Right lobe of liver (tissue), 6 donors: ENCODE results near the gene CEACAM8. TPM values are rescaled to one million over a fixed set of nuclear protein-coding genes. Genes with fewer than 3 reads are reported as not detected.

ENCODE experiments used
- ATAC-seq, 4 donors: fragments of 200-7000 bp; cut with Tn5 transposase; one replicate each; pipeline ENCODE4 v1.9.1; 2020; ENCODE audit warnings: mild to moderate bottlenecking in 4 of 4, moderate library complexity in 4 of 4
- DNase-seq, 3 donors: peaks; one replicate each; pipeline ENCODE4 v3.0.0-alpha.2; 2020
- H3K27ac ChIP-seq, 3 donors: fragments of 200-600 bp; one replicate each; pipeline ENCODE4 v1.8.0; 2022
- H3K27me3 ChIP-seq, 2 donors: fragments of 200-600 bp; one replicate each; pipeline ENCODE4 v1.8.0; 2022
- H3K36me3 ChIP-seq, 4 donors: fragments of 200-600 bp; sonication (generic) in 1 of 4; one replicate each; pipeline versions ENCODE4 v1.5.1 to v1.8.0; 2017 to 2022; ENCODE audit warnings: control low read depth in 1 of 4
- H3K4me1 ChIP-seq, 4 donors: fragments of 200-600 bp; sonication (generic) in 1 of 4; one replicate each; pipeline versions ENCODE4 v1.5.1 to v1.8.0; 2017 to 2022; ENCODE audit warnings: control low read depth in 1 of 4
- H3K4me3 ChIP-seq, 3 donors: fragments of 200-600 bp; one replicate each; pipeline ENCODE4 v1.8.0; 2022
- H3K9me3 ChIP-seq, 4 donors: fragments of 200-600 bp; sonication (generic) in 1 of 4; one replicate each; pipeline versions ENCODE4 v1.5.1 to v1.8.0; 2017 to 2022; ENCODE audit warnings: control low read depth in 1 of 4
- POLR2A ChIP-seq: fragments of 450-650 bp; IDR thresholded peaks from one replicate; pipeline ENCODE4 v1.6.1; 2017; ENCODE audit warnings: antibody characterized with exemption, mild to moderate bottlenecking
- WGBS: methylation state at CpG from one replicate; pipeline ENCODE4 v1.1.6; 2018; ENCODE audit warnings: low coverage, low lambda C conversion rate; ENCODE audit not compliant: insufficient coverage; ENCODE audit errors: missing lambda C conversion rate; 5-methylcytosine and 5-hydroxymethylcytosine counted together
- intact Hi-C, 2 donors: fragments of 100-400 bp; cut with DNase I; formaldehyde crosslinking; loops; one replicate each; pipeline versions ENCODE4 v1.11.2 to v1.14.1; 2022
- total RNA-seq, 6 experiments: library from RNA; depleted of rRNA in 2 of 6; stranded (reverse); fragments of >200 nt in 2 of 6; fragmentation: NEBNext Ultra II Directional in 3 of 6; extraction: Animal tissue kit (Norgen Biotek cat#: 25700) in 3 of 6; gene quantifications; one replicate each; pipeline versions ENCODE4 v1.1.0 to v1.2.4, GENCODE V29; 2016 to 2023
- TF ChIP-seq, protein P1 (sequence below), 4 donors: fragments of 200-600 bp in 3 of 4; fragments of 450-650 bp in 1 of 4; IDR thresholded peaks; one replicate each; pipeline versions ENCODE4 v1.5.1 to v1.8.0; 2016 to 2022; ENCODE audit warnings: antibody characterized with exemption in 4 of 4, mild to moderate bottlenecking in 2 of 4
- donor health status: DM: no; HTN: yes; CAD: no.
- donor health status: DM: no; HTN: no; CAD: no.
- donor health status: DM: no; HTN: no; CAD: no.
- donor health status: DM: no; HTN: yes; CAD: no.
- donor health status: DM: no; HTN: yes; CAD: no.

CEACAM8 gene
- total RNA-seq, 6 experiments from 2014 or later: 0.42 to 0.68 (median 0.66) TPM; not detected in 3

DNA sequence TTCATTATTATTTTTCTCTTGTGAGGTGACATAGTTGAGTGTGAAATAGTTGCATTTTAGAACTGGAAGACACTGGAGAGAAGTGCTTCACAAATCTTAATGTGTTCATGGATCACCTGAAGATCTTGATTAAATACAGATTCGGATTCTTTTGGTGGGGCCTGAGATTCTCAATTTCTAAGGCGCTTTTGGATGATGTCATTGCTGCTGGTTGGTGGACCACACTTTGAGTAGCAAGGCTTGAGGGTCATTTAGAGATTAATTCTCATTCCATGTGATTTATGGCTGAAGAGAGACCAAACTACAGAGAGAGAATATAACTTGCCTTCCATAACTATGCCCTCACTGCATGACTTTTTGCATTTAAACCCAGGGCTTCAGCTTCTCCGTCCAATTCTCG is 27.2 kb downstream of the CEACAM8 start:
- ATAC-seq (no peak), DNase-seq (no peak)
- intact Hi-C loops: no loop called here
- Histone ChIP-seq H3K9me3 (no peaks in the 10 kb centered on the region), H3K36me3 (no peaks in the 10 kb centered on the region), H3K27ac (no peak overlapping the region), H3K27me3 (no peaks in the 10 kb centered on the region), H3K4me1 (no peaks in the 10 kb centered on the region), H3K4me3 (no peak overlapping the region)
- 58% methylated on average over 4 of the region's 4 CpGs for WGBS
- TF ChIP-seq, protein P1, sequence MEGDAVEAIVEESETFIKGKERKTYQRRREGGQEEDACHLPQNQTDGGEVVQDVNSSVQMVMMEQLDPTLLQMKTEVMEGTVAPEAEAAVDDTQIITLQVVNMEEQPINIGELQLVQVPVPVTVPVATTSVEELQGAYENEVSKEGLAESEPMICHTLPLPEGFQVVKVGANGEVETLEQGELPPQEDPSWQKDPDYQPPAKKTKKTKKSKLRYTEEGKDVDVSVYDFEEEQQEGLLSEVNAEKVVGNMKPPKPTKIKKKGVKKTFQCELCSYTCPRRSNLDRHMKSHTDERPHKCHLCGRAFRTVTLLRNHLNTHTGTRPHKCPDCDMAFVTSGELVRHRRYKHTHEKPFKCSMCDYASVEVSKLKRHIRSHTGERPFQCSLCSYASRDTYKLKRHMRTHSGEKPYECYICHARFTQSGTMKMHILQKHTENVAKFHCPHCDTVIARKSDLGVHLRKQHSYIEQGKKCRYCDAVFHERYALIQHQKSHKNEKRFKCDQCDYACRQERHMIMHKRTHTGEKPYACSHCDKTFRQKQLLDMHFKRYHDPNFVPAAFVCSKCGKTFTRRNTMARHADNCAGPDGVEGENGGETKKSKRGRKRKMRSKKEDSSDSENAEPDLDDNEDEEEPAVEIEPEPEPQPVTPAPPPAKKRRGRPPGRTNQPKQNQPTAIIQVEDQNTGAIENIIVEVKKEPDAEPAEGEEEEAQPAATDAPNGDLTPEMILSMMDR (IDR thresholded peaks at IDR 0.05): no peak
- TF ChIP-seq POLR2A: no peak

DNA sequence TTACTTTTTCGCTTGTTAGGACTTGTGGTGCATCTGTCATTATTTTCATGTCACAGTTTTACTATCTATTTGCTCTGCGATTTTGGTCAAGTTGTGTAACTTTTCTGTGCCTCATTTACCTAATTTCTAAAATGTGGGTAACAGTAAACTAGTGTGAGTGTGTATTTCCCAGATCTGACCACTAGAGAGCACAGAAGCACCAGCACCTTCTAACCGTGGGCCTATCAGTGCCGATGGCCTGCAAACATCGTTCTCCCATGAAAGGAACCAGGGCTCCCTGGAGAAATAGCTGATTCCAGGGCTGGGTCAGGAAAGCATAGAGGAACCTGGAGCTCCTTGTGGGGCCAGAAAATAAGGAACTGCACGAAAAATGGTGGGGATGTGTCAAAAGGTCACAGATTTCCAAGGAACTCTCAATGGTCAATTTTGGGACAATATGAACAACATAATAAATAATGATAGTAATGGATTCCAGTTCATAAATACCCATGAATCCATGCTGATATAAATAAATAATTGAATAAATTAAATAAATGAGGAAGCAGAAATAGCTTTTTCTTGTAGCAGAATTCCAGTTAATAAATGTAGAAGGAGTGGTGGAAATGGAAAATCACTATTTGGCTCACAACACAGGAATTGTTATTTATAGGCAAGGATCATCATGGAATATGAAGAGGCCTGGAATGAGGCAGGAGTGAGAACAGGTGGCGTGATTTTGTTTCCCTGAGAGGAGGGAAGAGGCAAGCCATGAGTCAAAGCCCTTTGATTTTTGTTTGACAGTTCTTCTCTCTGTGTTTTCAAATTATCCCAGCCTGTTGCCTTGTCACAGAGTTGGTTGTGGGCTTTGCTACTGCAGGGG is 31.1 kb downstream of the CEACAM8 start:
- H3K36me3 ChIP-seq: no peaks in the 10 kb centered on the region
- intact Hi-C loops: no loop called here
- no peak overlapping the region for H3K27ac ChIP-seq
- DNase-seq: no peak
- no peak for TF ChIP-seq POLR2A
- TF ChIP-seq, protein P1 (IDR thresholded peaks at IDR 0.05): peak; percentile 59 to 65 (median 64)
- no peaks in the 10 kb centered on the region for H3K27me3 ChIP-seq
- WGBS: 8% methylated on average over 7 of the region's 7 CpGs
- no peaks in the 10 kb centered on the region for H3K4me1 ChIP-seq
- ATAC-seq: peak; percentile 85 to 88 (median 88)
- H3K9me3 ChIP-seq: no peaks in the 10 kb centered on the region
- no peak overlapping the region for H3K4me3 ChIP-seq

DNA sequence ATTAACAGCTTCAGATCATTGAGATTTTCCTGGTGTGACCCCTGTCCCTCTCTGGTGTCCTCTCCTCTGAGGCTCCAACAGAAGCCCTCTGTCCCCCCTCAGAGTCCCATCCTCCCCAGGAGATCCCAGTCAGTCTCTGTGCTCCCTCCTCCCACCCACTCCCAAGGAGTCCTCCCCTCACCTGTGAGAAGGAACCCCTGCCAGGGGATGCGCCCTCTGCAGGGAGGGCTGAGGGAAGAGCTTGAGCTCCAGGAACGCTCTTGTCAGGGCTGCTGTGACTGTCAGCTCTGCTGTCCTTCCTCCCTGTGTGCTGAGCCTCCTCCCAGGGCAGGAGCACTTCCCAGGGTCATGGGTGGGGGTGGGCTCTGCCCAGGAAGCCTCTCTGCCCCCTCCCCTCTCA is 33.2 kb downstream of the CEACAM8 start:
- TF ChIP-seq, protein P1 (IDR thresholded peaks at IDR 0.05): no peak
- no peak for TF ChIP-seq POLR2A
- no peaks in the 10 kb centered on the region for H3K27me3 ChIP-seq
- H3K9me3 ChIP-seq: no peaks in the 10 kb centered on the region
- no CpG with 5 or more reads among the region's 2 CpGs for WGBS
- intact Hi-C loops: no loop called here
- no peak overlapping the region for H3K4me3 ChIP-seq
- H3K4me1 ChIP-seq: no peaks in the 10 kb centered on the region
- DNase-seq (no peak), ATAC-seq (peak in 1 of 4 donors; percentile 39)
- H3K27ac ChIP-seq: no peak overlapping the region
- no peaks in the 10 kb centered on the region for H3K36me3 ChIP-seq

DNA sequence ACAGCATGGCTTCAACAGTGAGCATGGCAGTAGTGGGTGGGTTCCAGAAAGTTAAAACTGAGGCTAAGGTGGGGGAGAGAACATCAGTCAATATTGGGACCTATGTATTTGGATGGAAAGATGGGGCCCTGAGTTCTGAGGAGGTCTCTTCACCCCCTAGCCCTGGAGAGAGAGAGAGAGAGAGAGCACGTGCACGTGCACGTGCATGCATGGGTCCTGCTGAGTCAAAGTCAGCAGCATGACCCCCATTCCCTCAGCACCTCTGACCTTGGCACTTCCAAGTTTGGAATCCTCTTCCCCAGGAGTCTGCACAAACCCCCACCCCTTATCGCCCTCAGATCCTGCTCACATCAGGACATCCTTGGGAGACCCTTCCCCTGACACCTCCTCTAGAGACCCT is 34.0 kb downstream of the CEACAM8 start:
- no peak overlapping the region for H3K27ac ChIP-seq
- no peaks in the 10 kb centered on the region for H3K36me3 ChIP-seq
- H3K4me1 ChIP-seq: no peaks in the 10 kb centered on the region
- DNase-seq: no peak
- 72% methylated on average over 3 of the region's 4 CpGs for WGBS
- intact Hi-C loops: no loop called here
- no peaks in the 10 kb centered on the region for H3K27me3 ChIP-seq
- no peak overlapping the region for H3K4me3 ChIP-seq
- ATAC-seq: no peak
- TF ChIP-seq POLR2A: no peak
- TF ChIP-seq, protein P1 (IDR thresholded peaks at IDR 0.05): no peak
- no peaks in the 10 kb centered on the region for H3K9me3 ChIP-seq
